Breast epithelium (tissue), 4 donors: ENCODE data around the gene RAP2A. TPM values are rescaled to one million over a fixed set of nuclear protein-coding genes. Genes with fewer than 3 reads are reported as not detected.

Experiments
- DNase-seq, 2 donors: peaks; one replicate each; pipeline ENCODE4 v3.0.0-alpha.2; 2019; ENCODE audit warnings: low spot score in 2 of 2
- H3K27ac ChIP-seq, 2 donors: fragments of 200-600 bp; sonication (generic) in 1 of 2; one replicate each; pipeline ENCODE4 v1.5.1; 2016 to 2019; ENCODE audit warnings: mild to moderate bottlenecking in 1 of 2
- H3K27me3 ChIP-seq, 2 donors: fragments of 200-600 bp; sonication (generic) in 1 of 2; one replicate each; pipeline versions ENCODE4 v1.5.1 to v1.6.0; 2017 to 2019; ENCODE audit warnings: control low read depth in 1 of 2, mild to moderate bottlenecking in 1 of 2
- H3K36me3 ChIP-seq: fragments of 200-600 bp; one replicate; pipeline ENCODE4 v1.5.1; 2019
- H3K4me1 ChIP-seq, 2 donors: fragments of 200-600 bp; sonication (generic); one replicate each; pipeline ENCODE4 v1.5.1; 2016 to 2019; ENCODE audit warnings: control low read depth in 1 of 2
- H3K4me3 ChIP-seq, 3 donors: fragments of 200-600 bp; sonication (generic); 1 replicate in 2 of 3; 2 replicates in 1 of 3; pipeline ENCODE4 v1.5.1; 2016 to 2019; ENCODE audit warnings: mild to moderate bottlenecking in 3 of 3, moderate library complexity in 2 of 3
- H3K9me3 ChIP-seq, 2 donors: fragments of 200-600 bp; sonication (generic) in 1 of 2; one replicate each; pipeline ENCODE4 v1.5.1; 2016 to 2019; ENCODE audit warnings: control low read depth in 1 of 2
- POLR2A ChIP-seq: fragments of 450-650 bp; IDR thresholded peaks from one replicate; pipeline ENCODE4 v1.6.1; 2016; ENCODE audit warnings: antibody characterized with exemption, mild to moderate bottlenecking, moderate library complexity
- POLR2AphosphoS5 ChIP-seq, 3 donors: sonication (generic); formaldehyde crosslinking; IDR thresholded peaks; one replicate each; pipeline ENCODE4 v1.6.1; 2017; ENCODE audit warnings: antibody characterized with exemption in 3 of 3
- intact Hi-C: fragments of 100-400 bp; cut with DNase I; formaldehyde crosslinking; loops from one replicate; pipeline ENCODE4 v1.15.1; 2023; ENCODE audit warnings: low total_unique reads
- total RNA-seq, 3 donors: library from RNA; depleted of rRNA; stranded (reverse); fragments of >200 nt; gene quantifications; one replicate each; pipeline ENCODE4 v1.1.0, GENCODE V29; 2016
- TF ChIP-seq, protein P1 (sequence below), 3 donors: fragments of 450-650 bp; IDR thresholded peaks; one replicate each; pipeline ENCODE4 v1.5.1; 2016 to 2017; ENCODE audit warnings: antibody characterized with exemption in 3 of 3, mild to moderate bottlenecking in 3 of 3, moderate library complexity in 3 of 3

RAP2A gene
- total RNA-seq, 3 donors from 2014 or later, result 19.0 to 32.8 (median 20.0) TPM

DNA sequence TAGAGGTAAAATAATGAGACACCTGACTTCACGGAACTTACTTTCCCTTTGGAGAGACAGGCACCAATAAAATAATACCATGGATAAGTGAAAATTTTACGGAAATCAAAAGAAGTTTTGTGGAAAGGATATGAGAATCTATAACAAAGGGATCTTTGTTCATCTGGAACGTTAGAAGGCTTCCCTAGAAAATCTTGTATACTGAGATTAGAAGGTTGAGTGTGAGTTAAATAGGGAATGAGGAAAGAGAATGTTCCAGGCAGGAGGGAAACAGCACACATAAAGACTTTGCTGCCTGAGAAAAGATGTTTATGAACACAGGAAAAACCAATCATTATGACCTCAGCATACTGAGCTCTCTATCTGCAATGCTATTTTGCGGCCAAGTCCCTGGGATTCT, 19.6 kb upstream of the RAP2A start:
- Histone ChIP-seq H3K27me3 (no peaks in the 10 kb centered on the region), H3K4me3 (no peak overlapping the region), H3K4me1 (no peaks in the 10 kb centered on the region), H3K27ac (no peak overlapping the region), H3K9me3 (no peaks in the 10 kb centered on the region), H3K36me3 (no peaks in the 10 kb centered on the region)
- no peak for DNase-seq
- intact Hi-C loops, result no loop called here
- TF ChIP-seq POLR2AphosphoS5 (IDR thresholded peaks at IDR 0.05), result no peak
- TF ChIP-seq, protein P1, sequence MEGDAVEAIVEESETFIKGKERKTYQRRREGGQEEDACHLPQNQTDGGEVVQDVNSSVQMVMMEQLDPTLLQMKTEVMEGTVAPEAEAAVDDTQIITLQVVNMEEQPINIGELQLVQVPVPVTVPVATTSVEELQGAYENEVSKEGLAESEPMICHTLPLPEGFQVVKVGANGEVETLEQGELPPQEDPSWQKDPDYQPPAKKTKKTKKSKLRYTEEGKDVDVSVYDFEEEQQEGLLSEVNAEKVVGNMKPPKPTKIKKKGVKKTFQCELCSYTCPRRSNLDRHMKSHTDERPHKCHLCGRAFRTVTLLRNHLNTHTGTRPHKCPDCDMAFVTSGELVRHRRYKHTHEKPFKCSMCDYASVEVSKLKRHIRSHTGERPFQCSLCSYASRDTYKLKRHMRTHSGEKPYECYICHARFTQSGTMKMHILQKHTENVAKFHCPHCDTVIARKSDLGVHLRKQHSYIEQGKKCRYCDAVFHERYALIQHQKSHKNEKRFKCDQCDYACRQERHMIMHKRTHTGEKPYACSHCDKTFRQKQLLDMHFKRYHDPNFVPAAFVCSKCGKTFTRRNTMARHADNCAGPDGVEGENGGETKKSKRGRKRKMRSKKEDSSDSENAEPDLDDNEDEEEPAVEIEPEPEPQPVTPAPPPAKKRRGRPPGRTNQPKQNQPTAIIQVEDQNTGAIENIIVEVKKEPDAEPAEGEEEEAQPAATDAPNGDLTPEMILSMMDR (IDR thresholded peaks at IDR 0.05), result no peak

GRCh38 chr13:97417698-97418097, 16.3 kb upstream of the RAP2A start:
- intact Hi-C loops, result no loop called here
- TF ChIP-seq POLR2A (no peak), POLR2AphosphoS5 (IDR thresholded peaks at IDR 0.05) (no peak)
- TF ChIP-seq, protein P1 (IDR thresholded peaks at IDR 0.05), result no peak
- DNase-seq, result no peak
- Histone ChIP-seq H3K27me3 (no peaks in the 10 kb centered on the region), H3K27ac (no peak overlapping the region), H3K4me3 (no peak overlapping the region), H3K9me3 (no peaks in the 10 kb centered on the region), H3K36me3 (no peaks in the 10 kb centered on the region), H3K4me1 (no peaks in the 10 kb centered on the region)

DNA sequence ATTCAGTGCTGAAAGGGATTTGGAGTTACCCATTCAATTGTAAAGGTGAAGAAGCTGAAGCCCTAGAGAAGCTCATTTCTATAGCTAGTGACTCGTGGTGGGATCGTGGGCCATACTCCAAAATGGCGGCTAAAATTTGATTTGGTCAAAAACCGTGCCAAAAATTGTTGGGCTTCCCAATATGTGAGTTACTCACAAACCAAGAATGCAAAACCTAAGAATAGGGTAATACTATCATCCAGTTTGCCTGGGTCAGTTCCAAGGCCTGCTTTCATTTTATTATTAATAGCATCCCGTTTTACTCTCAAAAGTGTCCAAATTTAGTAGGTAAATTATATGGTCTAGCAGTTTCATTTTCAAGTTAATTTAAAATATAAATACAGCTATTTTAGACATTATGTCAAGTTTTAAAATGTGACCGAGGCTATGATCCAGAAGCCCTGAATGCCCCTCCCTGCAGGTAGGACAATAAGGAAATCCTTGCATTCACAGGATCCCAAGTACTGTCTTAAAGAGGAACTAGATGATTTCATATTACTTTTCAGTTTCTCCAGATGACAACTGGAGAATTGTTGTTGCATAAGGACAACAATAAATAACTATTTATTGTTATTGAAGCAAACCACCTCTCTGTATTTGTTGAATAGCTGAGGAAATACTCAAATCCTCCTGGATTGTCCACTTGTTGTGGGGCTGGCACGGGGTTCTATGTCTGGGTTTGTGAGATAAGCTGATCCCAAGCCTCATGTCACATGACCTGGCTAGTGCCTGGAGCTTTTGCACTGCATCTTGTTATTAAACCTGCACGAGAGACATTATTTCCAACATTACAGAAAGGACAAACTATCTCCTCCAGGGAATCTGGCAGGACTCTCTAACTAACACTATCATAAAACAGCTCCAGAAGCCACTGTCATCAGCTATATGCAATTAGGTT, 11.6 kb upstream of the RAP2A start:
- TF ChIP-seq POLR2A, result no peak
- no peak for TF ChIP-seq POLR2AphosphoS5 (IDR thresholded peaks at IDR 0.05)
- TF ChIP-seq, protein P1 (IDR thresholded peaks at IDR 0.05), result no peak
- Histone ChIP-seq H3K4me1 (no peaks in the 10 kb centered on the region), H3K9me3 (no peaks in the 10 kb centered on the region), H3K36me3 (no peaks in the 10 kb centered on the region), H3K27me3 (no peaks in the 10 kb centered on the region), H3K27ac (no peak overlapping the region), H3K4me3 (no peak overlapping the region)
- no peak for DNase-seq
- intact Hi-C loops, result no loop called here

GRCh38 chr13:97423300-97424045, 10.5 kb upstream of the RAP2A start:
- Histone ChIP-seq H3K9me3 (no peaks in the 10 kb centered on the region), H3K27ac (no peak overlapping the region), H3K4me3 (no peak overlapping the region), H3K27me3 (no peaks in the 10 kb centered on the region), H3K4me1 (no peaks in the 10 kb centered on the region), H3K36me3 (no peaks in the 10 kb centered on the region)
- no peak for DNase-seq
- TF ChIP-seq POLR2A (no peak), POLR2AphosphoS5 (IDR thresholded peaks at IDR 0.05) (no peak)
- TF ChIP-seq, protein P1 (IDR thresholded peaks at IDR 0.05), result no peak
- intact Hi-C loops, result no loop called here

GRCh38 chr13:97425590-97425989, 8.4 kb upstream of the RAP2A start:
- TF ChIP-seq POLR2AphosphoS5 (IDR thresholded peaks at IDR 0.05) (no peak), POLR2A (no peak)
- TF ChIP-seq, protein P1 (IDR thresholded peaks at IDR 0.05), result no peak
- H3K4me3 ChIP-seq, result no peak overlapping the region
- H3K9me3 ChIP-seq, result no peaks in the 10 kb centered on the region
- H3K27ac ChIP-seq, result no peak overlapping the region
- no peak for DNase-seq
- H3K27me3 ChIP-seq, result no peaks in the 10 kb centered on the region
- no peaks in the 10 kb centered on the region for H3K4me1 ChIP-seq
- intact Hi-C loops, result no loop called here
- H3K36me3 ChIP-seq, result no peaks in the 10 kb centered on the region
